CD4-positive, alpha-beta T cell treated with Interferon gamma for 1 hour (primary cell): ENCODE data around the gene SIX1.

Experiments used
- DNase-seq: peaks from one replicate; pipeline ENCODE4 v3.0.0-alpha.2; 2020

Gene SIX1

DNA sequence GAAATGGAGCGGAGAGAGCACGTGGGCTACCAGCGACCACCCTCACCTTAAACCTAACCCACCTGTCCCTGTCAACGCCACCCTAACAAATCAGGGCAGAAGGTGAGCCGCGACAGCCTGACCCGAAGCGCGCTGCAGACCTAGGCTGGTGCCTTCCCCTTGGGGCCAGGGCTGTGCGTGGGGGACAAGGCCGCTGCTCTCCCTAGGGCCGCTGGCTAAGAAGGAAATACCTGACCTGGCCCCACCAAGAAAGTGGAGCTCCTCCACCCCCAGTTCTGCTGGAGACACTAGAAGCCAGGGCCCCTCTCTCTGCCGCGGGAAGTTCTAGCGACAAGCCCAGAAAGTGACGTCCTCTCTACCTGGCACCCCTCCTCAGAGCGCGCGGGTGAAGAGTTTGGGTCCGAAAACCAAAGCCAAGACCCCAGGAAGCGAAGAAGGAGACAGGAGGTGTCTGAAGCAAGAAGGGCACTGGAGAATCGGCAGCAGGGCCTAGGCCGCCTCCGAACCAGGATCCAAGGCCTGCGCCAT lies 7.5 kb downstream of the SIX1 start:
- no peak for DNase-seq

DNA sequence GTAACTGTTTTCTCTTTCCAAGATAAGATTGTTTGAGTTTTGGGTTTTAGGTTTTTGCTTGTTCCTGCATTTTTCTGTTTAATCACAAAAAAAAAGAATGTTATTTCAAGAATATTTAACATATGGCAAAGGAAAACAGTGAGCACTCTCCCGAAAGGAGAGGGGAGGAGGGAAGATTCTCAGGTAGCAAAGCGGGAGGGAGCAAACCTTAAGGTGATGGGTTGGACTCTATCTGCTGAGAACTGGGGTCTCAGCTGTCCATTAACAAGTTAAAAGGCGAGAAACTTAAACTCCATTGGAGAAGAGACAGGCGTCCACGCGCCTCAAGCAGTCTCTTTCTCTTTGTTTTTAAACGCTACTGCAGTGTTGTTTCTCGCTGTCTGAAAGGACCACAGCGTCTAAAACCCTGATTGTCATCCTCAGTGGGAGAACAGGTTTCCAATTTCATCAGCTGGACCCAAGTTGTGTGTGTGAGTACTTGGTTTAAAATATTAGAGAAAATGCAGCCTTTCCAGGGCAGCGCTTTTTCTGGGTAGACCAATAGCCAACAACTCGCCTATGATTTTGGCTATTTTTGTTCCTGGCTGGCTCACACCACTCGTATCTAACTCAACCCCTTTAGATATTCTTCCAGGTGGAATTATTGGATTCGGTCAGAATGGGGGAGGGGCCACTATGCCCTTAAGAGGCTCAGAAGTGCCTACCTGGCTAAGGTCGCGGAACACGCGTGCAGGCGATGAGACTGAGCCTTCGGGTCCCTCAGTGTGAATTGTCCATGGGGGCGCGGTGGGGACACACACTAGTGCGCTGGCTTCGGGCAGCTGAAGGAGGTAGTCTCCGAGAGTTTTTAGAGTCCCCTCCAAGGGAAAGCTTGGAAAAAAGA lies 8.2 kb downstream of the SIX1 start:
- no peak for DNase-seq

DNA sequence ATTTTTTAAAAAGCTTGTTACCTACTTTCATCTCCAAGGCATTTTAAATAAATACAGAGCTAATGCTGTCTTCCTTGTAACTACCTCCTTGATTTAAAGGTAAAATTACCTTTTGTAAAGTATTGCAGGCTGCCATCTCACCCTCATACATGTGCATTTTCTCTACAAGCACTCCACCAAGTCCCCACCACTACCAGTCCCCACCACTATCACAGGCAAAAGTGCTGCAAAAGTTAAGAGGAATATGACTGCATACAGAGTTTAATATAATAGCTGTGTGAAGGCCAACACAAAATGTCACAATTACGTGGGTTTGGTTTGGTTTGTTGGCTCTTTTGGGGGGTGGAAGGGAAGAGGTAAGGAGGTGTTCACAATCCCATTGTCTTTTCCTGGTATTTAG lies 9.6 kb downstream of the SIX1 start:
- DNase-seq, result no peak

DNA sequence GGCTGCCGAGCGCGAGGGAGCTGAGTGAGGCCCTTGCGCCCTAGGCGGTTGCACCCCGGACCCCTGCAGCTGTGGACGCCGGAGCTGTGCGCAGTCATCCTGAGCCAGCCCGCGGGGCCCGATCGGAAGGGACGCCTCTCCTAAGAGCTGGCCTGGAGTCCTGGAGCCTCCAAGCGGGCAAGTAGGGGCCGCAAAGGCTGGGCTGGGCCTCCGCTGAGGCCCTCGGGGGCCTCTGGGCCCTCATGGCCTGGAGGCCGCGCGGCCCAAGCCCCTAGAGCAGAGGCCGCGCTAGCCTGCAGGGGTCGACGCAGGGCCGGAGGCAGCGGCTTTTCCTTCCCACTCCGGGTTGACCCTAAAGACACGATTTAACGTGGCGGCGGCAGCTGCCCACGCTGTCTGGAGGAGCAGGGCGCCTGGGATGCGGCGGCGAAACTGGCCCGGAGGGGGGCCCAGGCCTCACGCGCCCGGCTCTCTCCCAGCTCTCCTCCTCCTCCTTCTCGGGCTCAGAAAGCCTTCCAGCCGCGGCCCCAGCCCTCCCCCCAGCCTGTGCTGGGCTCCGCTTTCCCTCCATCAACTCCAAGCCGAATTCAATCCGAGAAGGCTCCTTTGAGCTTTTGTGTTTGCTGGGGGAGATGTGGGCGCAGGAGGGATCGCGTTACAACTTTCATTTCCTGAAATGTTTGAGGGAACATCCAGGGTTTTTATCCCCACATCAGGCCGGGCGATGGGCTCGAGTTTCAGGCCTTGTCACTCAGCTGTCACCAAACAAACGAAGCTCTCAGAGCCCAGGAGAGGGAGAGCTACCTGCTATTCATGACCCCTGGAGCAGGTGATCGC lies 11.6 kb downstream of the SIX1 start:
- no peak for DNase-seq

DNA sequence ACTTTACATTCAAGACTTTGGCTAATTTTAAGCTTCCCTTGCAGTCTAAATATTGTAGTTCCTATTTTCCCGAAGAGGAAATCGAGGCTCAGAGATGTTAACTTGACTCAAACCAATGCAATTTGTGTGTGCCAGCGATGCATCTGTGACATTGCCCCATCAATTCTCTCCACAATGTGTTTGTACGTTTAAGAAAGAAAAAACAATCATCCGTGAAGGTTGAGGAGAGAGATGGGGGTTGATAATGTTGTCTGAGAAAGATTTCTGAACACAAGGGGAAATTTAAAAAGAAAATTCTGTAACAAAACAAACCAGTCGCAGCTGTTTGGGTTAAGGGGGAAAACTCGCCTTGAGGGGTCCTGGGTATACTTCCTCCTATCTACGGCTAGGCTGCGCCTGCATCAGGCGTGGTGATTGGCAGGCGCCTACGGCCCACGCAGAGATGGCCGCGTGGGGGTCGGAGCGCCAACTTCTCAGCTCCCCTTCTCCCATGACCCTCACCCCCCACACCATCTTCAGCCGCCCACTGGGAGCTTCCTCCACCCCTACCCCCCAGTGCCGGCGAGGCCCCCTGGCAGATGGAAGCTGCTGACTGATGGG lies 12.3 kb downstream of the SIX1 start:
- DNase-seq, result no peak

DNA sequence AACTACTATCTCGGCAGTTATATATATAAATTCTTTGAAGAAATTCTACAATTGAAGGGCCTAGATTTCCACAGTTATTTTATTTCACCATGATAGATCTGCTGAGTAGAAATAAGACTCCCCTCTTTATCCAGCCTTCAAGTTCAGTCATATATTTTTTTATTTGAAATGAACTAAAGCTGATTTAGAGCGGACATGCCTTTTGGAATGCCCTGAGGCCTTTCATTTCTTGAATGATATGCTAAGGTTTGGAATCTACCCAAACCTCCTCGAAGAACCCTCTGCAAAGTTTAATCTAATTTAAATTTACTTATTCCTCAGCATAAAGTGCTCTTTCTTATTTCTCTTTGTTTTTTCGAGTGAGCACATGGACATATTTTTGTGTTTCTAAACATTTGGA lies 15.1 kb downstream of the SIX1 start:
- no peak for DNase-seq

DNA sequence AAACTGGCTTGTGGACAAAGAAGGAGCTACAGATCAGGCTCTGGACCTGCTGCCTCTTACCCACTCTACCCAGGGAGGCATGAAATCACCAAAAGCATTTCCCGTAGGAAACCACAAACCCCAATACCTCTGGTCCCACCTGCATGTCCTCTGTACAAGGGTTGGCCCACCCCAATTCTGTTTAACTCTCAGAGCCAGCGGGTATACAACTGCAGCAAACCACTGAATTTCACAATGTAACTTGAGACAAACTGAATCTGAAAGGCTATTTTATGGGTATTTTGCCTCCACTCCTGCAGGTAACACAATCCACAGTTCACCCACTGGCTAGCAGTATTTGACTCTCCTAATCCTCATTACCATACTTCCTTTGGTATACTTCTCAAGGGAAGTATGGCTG lies 16.5 kb downstream of the SIX1 start:
- no peak for DNase-seq

DNA sequence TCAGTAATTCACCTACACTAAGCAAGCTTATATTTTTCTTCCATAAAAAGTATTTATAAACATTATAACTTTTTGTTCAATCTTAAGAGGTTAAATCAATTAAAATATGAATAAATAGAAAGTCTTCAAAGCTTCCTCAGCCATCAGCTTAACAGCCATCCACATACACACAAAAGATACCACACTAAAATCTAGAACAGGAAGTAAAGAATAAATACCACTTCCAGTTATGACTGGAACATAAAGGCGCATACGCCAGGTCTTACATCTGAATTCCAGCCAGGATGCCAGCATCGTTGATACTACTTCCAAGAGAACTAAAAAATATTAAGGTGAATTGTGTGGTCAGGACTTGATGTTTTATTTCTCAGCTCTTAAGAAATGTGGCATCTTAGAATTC lies 17.0 kb downstream of the SIX1 start:
- no peak for DNase-seq

DNA sequence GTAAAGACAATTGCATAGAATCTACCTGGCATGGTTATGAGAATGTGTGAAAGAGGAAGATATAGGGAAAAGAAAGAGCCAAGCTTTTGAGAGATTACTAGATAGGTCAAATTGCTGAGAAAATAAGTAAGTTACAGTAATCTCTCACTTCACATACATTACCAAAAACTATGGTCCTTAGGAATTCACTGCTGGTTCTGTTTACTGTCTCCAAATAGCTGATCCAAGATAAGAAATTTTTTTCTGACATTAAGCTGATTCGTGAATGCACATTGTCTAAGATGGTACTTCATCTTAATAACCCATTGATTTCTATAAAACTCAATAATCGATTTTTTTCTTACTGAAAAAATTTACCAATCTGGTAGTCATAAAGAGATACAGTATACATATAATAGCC lies 17.4 kb downstream of the SIX1 start:
- no peak for DNase-seq

DNA sequence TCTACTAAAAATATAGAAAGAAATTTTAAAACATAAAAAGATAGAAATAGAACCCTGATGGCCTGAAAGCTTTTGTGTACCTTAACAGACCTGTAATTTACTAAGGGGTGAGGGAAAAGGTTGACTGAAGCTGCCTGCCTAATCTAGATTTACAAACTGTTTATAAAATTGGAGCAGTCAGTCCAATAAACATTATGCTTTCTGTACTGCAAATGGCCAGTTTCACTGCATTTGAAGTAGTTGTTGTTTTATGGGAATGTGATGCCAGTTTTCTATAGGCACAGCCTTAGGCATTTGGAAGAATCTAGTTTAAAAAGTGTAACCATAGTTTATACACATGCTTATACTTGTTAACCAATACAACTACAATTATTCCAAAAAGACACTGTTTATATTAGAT lies 19.1 kb downstream of the SIX1 start:
- DNase-seq, result no peak

DNA sequence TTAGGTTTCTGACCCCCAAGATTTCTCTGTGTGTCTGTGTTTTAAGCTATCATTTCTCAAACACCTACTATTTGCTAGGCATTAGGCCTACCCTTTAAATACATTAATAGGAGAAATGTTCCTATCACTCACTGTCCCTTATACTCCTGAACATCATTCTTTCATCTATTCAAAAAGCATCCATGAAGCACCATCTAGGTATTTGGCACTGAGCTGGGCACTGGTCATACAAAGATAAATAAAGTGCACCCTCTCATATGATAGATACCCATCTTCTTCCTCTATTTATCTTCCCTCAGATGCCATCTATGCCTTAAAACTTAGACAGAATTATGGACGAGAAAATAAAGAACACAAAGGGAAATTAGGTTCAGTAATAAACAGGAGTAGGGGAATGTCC lies 20.4 kb downstream of the SIX1 start:
- DNase-seq, result no peak

DNA sequence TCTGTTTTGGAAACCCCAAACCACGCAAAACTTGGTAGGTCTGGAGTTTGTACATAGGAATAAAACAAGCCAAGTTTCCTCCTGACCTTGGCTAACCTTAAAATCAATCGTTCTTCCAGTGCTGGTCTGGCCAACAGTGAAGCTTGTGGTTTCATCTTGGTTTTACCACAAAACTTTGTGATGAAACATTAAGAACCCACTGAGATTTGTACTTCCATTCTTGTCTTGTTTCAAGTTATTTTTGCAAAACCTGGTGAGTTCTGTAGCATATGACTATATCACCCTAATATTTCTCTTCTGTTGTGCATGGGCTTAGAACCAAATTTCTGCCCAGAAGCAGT lies 26.4 kb downstream of the SIX1 start:
- no peak for DNase-seq

DNA sequence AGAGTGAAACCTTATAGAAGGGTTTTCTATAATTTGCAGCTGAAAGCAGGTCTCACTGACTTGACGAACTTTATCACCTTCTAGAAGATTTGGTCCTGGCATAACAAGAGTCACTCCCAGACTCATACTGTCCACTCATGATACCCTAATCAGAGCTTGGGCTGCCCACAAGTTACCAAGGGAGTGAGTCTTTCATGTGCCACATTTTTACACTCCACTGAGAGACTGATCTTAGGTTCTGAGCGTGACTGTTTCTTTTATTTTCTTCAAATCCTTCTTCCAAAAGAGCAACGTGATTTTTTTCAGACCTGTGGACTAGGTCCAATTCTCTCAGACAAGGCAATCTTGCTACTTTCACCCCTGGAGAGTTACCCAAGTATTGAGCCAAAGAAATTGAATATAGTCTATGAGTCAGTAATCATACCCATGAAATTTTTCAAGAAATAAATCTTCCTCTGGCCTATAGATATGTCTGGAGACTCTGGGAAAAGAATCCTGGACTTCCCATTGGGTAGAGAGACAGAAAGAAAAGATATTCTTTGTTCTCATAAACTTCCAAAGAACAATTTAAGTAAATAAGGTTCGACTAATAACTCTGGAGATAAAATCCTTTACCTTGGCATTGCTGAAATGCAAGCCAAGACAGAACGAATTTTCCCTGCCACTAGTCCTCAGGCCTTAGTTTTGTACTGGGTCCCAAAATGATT lies 26.9 kb downstream of the SIX1 start:
- no peak for DNase-seq

DNA sequence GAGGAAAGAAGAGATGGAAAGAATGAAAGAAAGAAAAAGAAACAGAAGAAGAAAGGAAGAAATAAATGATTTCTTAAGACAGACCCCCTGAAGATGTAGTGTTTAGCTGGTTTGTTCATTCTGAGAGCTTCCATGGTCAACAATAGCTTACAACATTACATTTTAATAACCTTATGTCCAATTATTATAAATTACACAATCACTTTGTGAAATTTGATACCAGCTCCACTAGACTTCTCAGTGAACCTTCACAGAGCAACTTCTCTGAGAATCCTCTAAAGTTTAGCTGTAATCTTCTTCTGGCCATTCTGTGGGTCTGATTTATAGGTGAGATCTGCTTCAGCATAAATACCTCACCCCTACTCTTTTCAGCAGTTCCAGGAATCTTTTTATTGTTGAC lies 27.9 kb downstream of the SIX1 start:
- DNase-seq, result no peak

DNA sequence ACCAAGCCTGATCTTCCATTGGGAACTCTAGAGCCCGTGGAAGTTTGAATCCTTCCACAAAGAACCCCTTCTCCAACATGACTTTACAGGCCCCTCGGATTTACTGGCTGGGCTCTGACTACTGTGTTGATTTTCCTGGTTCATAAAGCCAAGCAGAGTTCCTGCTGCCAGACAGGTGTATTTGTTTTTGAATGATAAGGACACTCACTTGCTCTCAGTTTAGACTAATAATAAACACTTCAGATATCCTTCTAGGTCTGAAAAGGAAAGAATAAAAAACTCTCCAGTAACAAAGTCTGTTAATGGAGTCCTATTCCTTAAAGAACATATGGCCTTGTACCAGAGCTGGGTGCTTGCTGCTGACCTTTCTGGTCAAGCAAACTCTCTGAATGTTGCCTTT lies 31.0 kb downstream of the SIX1 start:
- no peak for DNase-seq

DNA sequence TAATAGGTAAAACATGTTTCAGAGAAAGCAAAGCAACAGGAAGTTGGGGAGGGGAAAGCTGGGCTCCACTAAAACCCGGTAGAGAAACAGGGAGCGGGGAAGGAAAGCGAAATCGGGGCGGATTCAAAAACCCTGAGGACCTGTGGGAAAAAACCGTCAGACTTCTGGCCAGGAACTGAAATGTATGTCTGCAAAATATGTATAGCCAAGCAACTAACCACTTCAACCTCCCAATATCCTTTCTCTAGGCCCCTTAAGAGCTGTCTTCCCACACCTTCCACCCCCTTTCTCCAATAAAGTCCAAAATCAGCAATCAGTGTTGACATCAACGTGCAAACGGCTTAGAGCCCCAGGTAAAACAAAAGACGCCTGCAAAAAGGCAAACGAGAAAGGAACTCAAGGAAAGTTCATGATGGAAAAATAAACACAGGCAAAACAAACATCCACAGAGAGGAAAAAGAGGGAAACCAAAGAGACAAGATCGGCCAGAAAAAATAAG lies 32.8 kb downstream of the SIX1 start:
- no peak for DNase-seq

DNA sequence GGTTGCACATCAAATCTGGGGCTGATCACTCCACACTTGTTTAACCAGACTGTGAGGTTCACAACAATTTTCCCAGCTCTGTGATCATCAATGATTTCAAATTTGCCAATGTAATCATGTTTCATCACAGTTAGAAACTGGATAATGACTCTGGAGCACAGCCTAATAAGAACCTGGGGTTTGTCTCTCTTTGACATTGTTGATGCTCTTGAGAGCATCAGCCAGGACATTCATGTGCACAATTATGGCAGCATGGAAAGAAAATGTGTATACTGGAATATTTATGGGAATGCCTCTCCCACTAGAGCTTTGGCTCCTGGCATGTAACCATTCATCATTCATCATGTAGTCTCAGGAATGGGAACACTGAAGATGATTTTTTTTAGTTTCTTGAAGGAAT lies 47.0 kb downstream of the SIX1 start:
- no peak for DNase-seq

DNA sequence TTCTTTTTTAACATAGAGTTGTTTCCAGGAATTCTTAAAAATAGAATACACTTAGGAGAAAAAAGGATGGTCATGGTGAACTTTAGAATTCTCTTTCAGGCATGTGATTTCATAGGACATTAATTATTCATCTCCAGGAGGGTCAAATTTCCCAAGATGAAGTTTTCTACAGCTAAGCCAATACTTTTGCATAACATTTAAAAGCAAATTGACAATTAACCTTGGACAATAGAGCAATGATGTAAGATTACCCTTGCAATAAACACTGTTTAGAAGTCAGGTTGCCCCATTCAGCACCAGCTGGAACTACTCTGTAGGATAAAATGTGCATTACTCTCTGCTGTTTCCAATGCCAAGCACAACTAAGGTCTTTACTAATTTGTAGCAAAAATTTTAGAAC lies 49.5 kb downstream of the SIX1 start:
- DNase-seq, result no peak

DNA sequence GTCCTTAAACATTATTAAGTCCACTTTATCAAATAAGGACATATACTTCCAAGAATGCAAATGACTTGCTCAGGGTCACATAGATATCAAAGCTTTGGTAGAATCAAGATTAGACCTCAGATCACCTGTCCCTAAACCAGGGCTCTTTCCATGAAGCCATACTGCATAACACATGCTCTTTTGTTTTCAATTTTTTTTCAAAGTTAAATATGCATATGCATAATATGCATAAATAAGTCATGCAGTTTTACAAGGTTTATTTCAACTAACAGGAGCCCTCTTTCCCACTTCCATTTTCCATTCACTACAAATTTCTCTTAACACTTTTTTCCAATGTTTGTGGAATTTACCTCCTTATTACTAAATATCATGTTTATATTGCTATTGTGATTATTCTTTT lies 53.1 kb downstream of the SIX1 start:
- DNase-seq, result no peak

DNA sequence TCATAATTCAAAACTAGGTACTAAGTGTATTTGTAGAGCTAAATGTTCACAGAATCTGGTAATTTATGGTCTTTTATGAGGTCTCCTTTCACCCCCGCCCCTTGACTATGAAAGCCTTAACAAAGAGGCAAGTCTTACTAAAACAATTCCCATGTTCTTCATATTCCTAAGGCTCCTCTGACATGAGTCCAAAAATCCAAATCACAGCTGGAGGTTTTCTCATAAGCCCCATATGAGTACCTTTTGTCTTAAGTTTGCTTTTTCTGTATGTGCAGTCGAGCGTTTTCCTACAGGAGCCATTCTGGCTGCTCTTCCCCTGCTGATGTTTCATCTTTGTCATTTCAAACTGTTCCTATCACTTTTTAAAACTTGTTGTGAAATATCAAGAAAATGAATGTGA lies 55.2 kb downstream of the SIX1 start:
- DNase-seq, result no peak
